ENCODE data around the gene CCDC60.

GRCh38 chr12:119325813-119326212 is 8.7 kb upstream of the CCDC60 start:
- TF ChIP-seq EZH2phosphoT487 (IDR thresholded peaks at IDR 0.05; ENCODE audit: low read length): no peak
- TF ChIP-seq, protein P1, sequence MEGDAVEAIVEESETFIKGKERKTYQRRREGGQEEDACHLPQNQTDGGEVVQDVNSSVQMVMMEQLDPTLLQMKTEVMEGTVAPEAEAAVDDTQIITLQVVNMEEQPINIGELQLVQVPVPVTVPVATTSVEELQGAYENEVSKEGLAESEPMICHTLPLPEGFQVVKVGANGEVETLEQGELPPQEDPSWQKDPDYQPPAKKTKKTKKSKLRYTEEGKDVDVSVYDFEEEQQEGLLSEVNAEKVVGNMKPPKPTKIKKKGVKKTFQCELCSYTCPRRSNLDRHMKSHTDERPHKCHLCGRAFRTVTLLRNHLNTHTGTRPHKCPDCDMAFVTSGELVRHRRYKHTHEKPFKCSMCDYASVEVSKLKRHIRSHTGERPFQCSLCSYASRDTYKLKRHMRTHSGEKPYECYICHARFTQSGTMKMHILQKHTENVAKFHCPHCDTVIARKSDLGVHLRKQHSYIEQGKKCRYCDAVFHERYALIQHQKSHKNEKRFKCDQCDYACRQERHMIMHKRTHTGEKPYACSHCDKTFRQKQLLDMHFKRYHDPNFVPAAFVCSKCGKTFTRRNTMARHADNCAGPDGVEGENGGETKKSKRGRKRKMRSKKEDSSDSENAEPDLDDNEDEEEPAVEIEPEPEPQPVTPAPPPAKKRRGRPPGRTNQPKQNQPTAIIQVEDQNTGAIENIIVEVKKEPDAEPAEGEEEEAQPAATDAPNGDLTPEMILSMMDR (IDR thresholded peaks at IDR 0.05; ENCODE audit: low read length): no peak

Data from MM.1S (cell line).